Endothelial cell (in vitro differentiated cells): Measurements from ENCODE around the gene ATP4A. TPM values are rescaled to one million over a fixed set of nuclear protein-coding genes. Genes with fewer than 3 reads are reported as not detected.

ENCODE experiments used
- DNase-seq: peaks from one replicate; pipeline ENCODE4 v3.0.0; 2021; ENCODE audit warnings: low spot score
- H3K27ac Mint-ChIP-seq: one replicate; pipeline ENCODE4 v1.8.0; 2021; ENCODE audit warnings: mixed read lengths, inconsistent platforms; ENCODE audit not compliant: unreplicated experiment
- H3K27me3 Mint-ChIP-seq: one replicate; pipeline ENCODE4 v1.8.0; 2021; ENCODE audit warnings: mild to moderate bottlenecking, moderate library complexity, mixed read lengths, inconsistent platforms; ENCODE audit not compliant: unreplicated experiment
- H3K36me3 Mint-ChIP-seq: one replicate; pipeline ENCODE4 v1.8.0; 2021; ENCODE audit warnings: mild to moderate bottlenecking, low read depth, mixed read lengths, inconsistent platforms; ENCODE audit not compliant: unreplicated experiment
- H3K4me1 Mint-ChIP-seq: one replicate; pipeline ENCODE4 v1.8.0; 2021; ENCODE audit warnings: mild to moderate bottlenecking, mixed read lengths, inconsistent platforms; ENCODE audit not compliant: unreplicated experiment
- H3K4me3 Mint-ChIP-seq: one replicate; pipeline ENCODE4 v1.8.0; 2021; ENCODE audit warnings: mild to moderate bottlenecking, mixed read lengths, inconsistent platforms; ENCODE audit not compliant: unreplicated experiment
- H3K9me3 Mint-ChIP-seq: one replicate; pipeline ENCODE4 v1.8.0; 2021; ENCODE audit warnings: mixed read lengths, inconsistent platforms; ENCODE audit not compliant: unreplicated experiment
- total RNA-seq: library from RNA; stranded (reverse); fragmentation: NEBNext Ultra II Directional; extraction: Animal tissue kit (Norgen Biotek cat#: 25700); gene quantifications from one replicate; pipeline ENCODE4 v1.2.1, GENCODE V29; 2021; ENCODE audit not compliant: unreplicated experiment
- TF ChIP-seq, protein P1 (sequence below): fragments of 200-600 bp; sonication (generic); IDR thresholded peaks from one replicate; pipeline ENCODE4 v1.5.0; 2021; ENCODE audit warnings: antibody characterized with exemption; ENCODE audit not compliant: unreplicated experiment

Gene ATP4A
- total RNA-seq, 1 donor from 2014 or later: not detected

- Mint-ChIP-seq H3K9me3 (no peaks in the 10 kb centered on the region), H3K27me3 (peaks cover 18% of the 10 kb centered on the region), H3K36me3 (peaks cover 7% of the 10 kb centered on the region), H3K27ac (no peak overlapping the region), H3K4me3 (no peak overlapping the region), H3K4me1 (peaks cover 5% of the 10 kb centered on the region)
- no peak for DNase-seq
- TF ChIP-seq, protein P1, sequence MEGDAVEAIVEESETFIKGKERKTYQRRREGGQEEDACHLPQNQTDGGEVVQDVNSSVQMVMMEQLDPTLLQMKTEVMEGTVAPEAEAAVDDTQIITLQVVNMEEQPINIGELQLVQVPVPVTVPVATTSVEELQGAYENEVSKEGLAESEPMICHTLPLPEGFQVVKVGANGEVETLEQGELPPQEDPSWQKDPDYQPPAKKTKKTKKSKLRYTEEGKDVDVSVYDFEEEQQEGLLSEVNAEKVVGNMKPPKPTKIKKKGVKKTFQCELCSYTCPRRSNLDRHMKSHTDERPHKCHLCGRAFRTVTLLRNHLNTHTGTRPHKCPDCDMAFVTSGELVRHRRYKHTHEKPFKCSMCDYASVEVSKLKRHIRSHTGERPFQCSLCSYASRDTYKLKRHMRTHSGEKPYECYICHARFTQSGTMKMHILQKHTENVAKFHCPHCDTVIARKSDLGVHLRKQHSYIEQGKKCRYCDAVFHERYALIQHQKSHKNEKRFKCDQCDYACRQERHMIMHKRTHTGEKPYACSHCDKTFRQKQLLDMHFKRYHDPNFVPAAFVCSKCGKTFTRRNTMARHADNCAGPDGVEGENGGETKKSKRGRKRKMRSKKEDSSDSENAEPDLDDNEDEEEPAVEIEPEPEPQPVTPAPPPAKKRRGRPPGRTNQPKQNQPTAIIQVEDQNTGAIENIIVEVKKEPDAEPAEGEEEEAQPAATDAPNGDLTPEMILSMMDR: no peak
These were observed 13.5 kb downstream of the ATP4A start for GRCh38 chr19:35549879-35550523.

DNA sequence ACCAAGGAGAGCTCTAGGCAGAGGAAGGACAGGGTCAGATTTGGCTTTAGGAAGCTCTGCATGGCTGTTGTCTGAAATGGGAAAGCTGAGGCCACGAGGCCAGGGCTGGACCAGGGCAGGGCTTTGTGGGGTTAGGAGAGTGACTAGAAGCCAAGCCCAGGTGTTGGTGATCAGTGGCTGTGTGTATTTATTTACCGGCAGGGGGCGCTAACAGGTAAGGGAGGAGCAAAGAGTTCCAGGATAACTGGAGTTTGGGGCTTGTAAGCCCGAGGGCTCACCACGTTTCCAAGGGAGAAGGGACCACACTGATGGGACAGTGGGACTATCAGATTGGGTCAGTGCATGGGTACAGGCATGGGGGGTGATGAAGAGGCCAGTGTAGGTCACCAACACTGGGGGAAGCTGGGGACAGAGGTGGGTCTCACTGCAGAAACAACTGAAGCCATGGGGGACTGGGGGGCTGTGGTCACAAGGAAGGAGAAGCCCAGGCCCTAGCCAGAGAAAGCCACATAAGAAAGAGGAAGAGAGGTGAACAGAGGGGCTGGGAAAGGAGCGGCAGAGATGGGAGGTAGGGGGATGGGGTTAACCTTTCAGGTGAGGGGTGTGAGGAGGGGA is 14.2 kb downstream of the ATP4A start:
- Mint-ChIP-seq H3K36me3 (peaks cover 7% of the 10 kb centered on the region), H3K27me3 (peaks cover 20% of the 10 kb centered on the region), H3K4me1 (peaks cover 11% of the 10 kb centered on the region), H3K9me3 (no peaks in the 10 kb centered on the region), H3K27ac (no peak overlapping the region), H3K4me3 (no peak overlapping the region)
- DNase-seq: peak; percentile 65
- TF ChIP-seq, protein P1: peak; percentile 81

DNA sequence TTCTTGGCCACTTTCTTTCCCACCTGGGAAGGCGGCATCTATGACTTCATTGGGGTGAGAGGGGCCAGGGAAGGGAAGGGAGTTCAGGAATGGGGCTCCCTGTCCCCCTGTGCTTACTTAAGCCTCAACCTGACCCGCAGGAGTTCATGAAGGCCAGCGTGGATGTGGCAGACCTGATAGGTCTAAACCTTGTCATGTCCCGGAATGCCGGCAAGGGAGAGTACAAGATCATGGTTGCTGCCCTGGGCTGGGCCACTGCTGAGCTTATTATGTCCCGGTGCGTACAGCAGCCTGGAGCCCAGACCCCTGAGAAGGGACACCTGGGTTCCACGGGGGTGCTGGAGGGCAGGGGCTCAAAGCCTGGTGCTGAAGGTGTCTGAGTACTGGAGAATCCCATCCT is 16.9 kb downstream of the ATP4A start:
- Mint-ChIP-seq H3K4me1 (peaks cover 13% of the 10 kb centered on the region), H3K36me3 (peaks cover 7% of the 10 kb centered on the region), H3K27me3 (peaks cover 14% of the 10 kb centered on the region), H3K27ac (no peak overlapping the region), H3K9me3 (no peaks in the 10 kb centered on the region), H3K4me3 (peak overlapping the region; percentile 93)
- TF ChIP-seq, protein P1: no peak
- no peak for DNase-seq

DNA sequence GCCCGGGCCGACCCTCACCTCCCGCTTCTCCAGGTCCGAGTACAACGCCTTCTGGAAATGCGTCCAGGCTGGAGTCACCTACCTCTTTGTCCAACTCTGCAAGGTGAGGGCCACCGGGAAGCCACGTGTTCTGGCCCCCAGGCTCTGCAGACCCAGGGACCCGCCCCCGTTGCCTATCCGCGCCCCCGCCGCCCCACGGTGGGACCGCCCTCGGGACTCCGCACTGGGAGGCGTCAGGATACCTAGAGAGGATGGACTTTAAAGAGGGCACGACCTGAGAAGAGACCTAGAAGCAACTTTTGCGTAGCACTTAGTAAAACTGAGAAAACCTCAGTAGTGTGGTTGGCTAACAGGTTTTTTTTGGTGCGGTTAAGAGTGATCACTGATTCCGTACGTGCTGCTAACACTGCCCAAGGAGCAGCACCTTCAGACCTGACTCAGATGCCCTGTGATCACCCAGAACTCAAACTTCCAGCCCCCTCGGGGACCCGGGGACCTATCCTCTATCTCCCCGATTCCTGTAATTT is 17.5 kb downstream of the ATP4A start:
- TF ChIP-seq, protein P1: no peak
- peaks cover 13% of the 10 kb centered on the region for H3K27me3 Mint-ChIP-seq
- H3K27ac Mint-ChIP-seq: no peak overlapping the region
- peaks cover 13% of the 10 kb centered on the region for H3K4me1 Mint-ChIP-seq
- peak overlapping the region; percentile 93 for H3K4me3 Mint-ChIP-seq
- peak; percentile 31 for DNase-seq
- peaks cover 3% of the 10 kb centered on the region for H3K36me3 Mint-ChIP-seq
- no peaks in the 10 kb centered on the region for H3K9me3 Mint-ChIP-seq
